Measurements from ENCODE around the gene CCND1. TPM values are rescaled to one million over a fixed set of nuclear protein-coding genes. Genes with fewer than 3 reads are reported as not detected.
A peak's percentile ranks its signal among the peaks of the same experiment; 100 is the strongest.

CCND1 gene
- total RNA-seq, 1 experiment from 2014 or later = 770 TPM

DNA sequence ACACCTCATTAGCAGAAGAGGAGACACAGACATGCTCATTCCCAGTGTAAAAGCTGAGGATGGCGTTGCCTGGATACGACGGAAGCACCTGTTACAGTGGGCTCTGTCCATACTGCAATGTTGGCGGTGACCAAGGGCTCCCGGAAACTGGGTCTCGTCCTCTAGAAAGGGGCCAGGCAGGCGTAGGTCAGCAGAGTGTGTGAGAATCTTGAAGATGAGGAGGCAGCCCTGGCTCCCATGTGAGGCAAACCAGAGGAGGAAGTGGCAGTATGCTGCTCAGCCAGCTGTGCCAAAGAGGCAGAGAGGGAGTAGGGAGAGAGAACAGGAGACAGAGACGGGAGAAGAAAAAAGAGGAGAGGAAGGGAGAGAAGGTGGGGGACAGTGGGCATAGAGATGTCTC lies 23.9 kb downstream of the CCND1 start:
- DNase-seq (ENCODE audit: low read depth) = no peak

GRCh38 chr11:69665669-69666068 lies 24.7 kb downstream of the CCND1 start:
- no peak for DNase-seq (ENCODE audit: low read depth)

GRCh38 chr11:69666261-69666660 lies 25.3 kb downstream of the CCND1 start:
- no peak for DNase-seq (ENCODE audit: low read depth)

DNA sequence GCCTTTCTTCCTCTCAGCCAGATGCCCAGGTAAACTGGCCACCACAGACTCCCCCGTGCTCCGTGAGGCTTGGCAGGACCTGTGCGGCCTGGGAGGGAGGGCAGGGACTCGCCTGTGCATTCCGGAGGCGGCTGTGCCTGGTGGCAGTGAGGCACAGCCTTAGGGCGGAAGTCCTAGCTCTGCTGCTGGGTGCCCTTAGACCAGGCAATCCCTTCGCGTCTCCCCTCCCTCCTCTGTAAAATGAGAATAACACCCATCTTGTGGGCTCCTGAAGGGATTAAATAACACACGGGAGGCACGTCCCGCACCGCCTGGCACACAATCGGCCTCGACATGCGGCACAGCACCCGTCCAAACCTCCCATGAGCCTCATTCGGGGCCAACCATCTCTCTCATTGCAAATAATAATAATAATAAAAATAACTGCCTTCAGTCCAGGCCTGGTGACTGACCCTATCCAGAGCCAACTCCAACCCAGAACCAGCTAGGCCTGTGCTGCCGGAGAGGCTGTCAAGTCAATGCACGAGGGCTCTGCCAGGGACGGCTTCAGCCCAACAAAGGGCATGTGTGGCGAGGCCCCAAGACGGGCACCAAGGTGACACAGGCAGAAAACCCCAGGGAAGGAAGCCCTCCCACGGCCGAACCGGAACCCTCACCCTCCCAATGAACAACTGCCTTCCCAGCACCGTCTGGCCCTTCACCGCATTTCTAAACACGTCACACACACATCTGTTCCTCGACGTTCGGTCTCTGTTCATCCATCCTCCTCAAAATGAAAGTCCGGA lies 26.0 kb downstream of the CCND1 start:
- DNase-seq (ENCODE audit: low read depth) = no peak

DNA sequence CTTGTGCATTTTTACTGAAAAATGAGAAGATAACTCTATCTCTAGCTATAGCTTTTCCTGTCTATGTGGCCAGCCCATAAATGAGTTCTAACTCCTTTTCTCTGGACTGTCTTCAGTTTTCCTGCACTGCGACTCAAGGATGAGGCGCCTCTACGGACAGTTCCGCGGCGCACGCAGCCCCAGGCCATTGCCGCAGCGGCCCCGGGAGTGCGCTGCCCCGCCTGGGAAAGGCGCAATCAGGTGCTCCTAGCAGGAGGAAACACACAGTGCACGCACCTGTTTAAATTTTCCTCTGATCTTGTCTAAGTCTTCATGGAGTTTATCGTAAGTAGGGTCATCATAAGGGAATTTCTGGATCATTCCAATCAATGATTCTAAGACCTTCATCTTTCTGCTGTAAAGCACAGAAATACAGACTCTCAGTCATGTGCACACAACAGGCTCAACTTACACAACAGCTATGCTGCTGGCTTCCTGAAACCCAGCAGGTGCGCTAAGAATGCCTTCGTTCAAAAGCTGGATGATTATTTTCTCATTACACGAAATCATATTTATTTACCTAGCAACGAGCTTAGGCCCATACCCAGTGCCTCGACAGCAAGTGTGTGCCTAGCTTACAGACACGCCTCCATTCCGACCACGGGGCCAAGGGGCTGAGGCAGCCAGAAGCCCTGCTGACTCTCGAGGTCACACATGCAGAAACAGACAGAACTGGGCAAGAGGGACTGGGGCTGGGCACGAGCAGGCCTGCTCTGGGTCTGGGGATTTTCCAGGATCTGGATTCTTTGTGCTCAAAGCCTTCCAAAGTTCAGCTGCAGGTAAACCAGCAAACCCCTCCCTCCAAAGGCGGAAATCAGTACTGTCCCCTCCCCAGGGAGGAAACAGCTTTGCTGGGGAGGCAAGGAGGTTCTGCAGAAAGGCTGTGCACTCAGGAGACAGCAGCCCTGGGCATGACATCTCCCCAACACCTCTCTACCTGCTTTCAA lies 27.0 kb downstream of the CCND1 start:
- DNase-seq (ENCODE audit: low read depth) = no peak

DNA sequence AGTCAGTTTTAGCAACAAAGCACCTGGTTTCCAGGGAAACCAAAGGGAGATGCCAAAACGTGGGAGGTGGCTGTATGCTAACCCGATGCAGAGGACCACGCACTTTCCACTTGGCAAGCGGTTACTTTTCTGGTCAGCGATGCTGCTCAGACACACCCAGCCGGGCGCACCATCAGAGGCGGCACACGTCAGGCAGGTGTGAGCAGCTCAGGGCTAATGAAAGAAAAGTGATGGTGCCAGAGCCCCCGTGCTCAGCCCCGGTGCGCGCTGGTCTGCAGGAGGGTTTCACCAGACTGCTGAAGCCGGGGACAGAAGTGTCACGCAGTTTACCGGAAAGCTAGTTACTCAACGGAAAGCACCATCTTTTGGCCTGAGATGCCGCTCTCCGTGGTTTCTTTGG lies 28.5 kb downstream of the CCND1 start:
- DNase-seq (ENCODE audit: low read depth) = no peak

- DNase-seq (ENCODE audit: low read depth) = peak; percentile 84
These were observed 29.3 kb downstream of the CCND1 start for GRCh38 chr11:69670158-69670845.

GRCh38 chr11:69671734-69672465 lies 30.9 kb downstream of the CCND1 start:
- no peak for DNase-seq (ENCODE audit: low read depth)

DNA sequence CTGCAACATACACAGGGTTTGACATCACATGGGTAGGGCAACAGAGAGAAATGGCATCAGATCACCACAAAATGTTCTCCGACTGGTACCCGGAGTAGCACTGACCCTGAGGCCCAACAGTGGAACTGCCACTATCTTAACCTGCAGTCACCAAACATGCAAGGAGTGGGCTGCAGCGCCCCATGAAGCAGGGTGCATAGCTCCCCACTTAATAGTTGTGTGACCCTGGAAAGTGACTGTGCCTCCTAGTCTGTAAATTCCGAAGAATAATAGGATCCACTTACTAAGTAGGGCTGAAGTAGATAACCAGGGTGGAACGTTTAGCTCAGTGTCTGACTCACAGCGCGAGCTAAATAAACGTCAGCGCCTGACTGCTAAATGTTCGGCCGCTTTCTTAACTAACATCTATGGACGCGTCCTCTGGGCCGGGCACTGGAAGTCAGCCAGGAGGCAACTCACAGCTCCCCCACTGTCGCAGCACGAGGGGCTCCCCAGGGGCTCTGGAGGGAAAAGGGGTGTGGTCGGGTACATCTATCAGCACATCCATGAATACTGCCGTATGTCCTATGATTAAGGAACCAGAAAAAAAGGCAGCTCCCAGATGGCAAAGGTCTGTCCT lies 33.4 kb downstream of the CCND1 start:
- peak; percentile 70 for DNase-seq (ENCODE audit: low read depth)

DNA sequence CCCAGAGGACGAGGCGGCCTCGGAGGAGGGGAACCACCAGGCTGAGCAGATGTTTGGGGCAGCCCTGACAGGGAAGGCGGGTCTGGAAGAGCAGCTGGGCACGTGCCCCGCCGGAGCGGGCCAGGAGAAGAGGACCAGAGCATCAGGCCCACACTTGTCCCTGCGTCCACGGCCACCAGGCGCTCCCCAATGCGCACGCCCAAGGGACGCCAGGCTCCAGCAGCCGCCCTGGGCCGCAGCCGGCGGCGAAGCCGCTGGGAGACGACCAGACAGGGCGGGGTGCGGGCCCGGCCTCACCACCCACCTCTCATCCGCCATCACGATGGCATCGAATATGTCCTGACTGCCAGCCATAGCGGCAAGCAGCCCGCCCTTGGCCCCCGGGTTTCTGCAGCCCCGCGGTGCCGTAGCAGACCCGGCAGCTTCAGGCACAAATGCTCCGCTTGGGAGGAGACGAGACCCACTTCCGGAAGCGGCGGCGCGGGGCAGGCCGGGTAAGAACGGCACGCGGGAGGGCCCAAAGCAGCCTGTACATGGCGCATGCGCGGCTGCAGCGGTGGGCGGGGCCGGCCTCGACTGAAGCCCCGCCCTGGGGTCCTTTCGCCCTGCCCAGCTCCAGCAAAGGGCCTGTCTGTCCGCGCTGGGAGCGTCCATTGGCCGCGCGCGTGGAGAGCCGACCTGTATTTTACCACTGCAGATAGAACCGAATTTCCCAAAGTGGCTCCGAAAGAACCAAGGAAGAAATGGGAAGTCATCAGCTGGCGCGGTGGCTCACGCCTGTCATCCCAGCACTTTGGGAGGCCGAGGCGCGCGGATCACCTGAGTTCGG lies 34.1 kb downstream of the CCND1 start, which contains the start of gene LTO1:
TSS of gene LTO1 (minus strand) at position 468 of the 829 bp plus-strand sequence. CDS start at position 354, 114 bp downstream.
- DNase-seq (ENCODE audit: low read depth) = peak; percentile 90

DNA sequence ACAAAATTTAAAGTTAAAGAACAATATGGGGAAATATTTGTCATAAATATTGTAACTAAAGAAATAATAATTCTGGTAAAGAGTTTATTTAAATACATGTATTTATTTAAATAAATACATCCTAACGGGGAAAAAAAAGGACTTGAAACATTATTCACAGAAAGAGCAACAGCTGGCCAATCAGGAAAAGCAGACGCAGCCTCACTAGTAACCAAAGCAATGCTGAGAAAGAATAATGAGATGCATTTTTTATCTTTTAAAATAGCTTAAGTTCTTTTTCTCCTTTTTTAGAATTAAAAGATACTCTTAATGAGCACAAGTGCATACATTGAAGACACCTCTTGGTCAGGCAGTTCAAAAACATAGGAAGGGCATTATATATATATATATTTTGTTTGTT lies 36.8 kb downstream of the CCND1 start:
- DNase-seq (ENCODE audit: low read depth) = no peak

GRCh38 chr11:69680688-69681087 lies 39.7 kb downstream of the CCND1 start:
- no peak for DNase-seq (ENCODE audit: low read depth)

DNA sequence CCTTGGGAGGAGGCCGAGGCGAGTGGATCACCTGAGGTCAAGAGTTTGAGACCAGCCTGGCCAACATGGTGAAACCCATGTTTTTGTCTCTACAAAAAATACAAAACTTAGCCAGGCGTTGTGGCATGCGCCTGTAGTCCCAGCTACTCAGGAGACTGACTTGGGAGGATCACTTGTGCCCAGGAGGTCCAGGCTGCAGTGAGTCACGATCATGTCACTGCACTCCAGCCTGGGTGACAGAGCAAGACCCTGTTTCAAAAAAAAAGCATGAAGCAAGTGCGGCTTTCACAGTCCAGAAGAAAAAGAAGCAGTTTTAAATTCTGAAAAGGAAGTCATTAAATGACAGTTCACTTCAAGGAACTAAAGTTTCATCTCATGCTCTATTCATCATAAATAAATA lies 41.3 kb downstream of the CCND1 start:
- DNase-seq (ENCODE audit: low read depth) = no peak

DNA sequence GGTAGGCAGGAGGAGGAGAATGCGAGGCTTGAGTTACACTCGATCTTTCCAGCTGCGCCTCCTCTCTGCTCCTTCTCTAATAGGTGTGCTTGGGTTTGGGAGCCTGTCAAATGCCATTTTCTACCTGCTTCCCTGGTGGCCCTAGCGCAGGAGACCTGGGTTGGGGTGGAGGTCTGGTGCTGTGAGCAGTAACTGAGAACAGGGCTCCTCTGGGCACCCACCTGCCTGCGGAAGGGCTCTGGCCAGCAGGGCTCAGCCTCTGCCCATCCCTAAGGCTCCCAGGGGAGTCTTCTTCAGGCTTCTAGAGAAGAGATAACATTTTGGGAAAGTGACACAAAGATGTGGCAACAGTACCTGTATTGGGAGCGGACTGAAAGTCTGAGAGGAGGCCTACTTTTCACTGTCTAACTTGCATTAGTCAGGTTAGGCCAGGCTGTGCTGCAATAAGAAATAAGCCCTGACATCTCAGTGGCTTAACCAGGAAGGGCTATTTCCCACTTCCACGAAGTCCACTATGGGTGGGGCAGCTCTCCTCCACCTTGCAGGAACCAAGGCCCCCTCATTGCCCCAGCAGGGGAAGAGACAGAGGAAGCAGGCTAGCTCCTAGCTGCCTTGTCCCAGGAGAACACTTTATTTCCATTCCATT lies 41.8 kb downstream of the CCND1 start:
- DNase-seq (ENCODE audit: low read depth) = no peak

GRCh38 chr11:69683764-69684333 lies 42.9 kb downstream of the CCND1 start:
- no peak for DNase-seq (ENCODE audit: low read depth)

- no peak for DNase-seq (ENCODE audit: low read depth)
These were observed 43.7 kb downstream of the CCND1 start for GRCh38 chr11:69684651-69685050.

GRCh38 chr11:69685348-69685747 lies 44.4 kb downstream of the CCND1 start:
- no peak for DNase-seq (ENCODE audit: low read depth)

GRCh38 chr11:69686452-69686851 lies 45.5 kb downstream of the CCND1 start:
- no peak for DNase-seq (ENCODE audit: low read depth)

DNA sequence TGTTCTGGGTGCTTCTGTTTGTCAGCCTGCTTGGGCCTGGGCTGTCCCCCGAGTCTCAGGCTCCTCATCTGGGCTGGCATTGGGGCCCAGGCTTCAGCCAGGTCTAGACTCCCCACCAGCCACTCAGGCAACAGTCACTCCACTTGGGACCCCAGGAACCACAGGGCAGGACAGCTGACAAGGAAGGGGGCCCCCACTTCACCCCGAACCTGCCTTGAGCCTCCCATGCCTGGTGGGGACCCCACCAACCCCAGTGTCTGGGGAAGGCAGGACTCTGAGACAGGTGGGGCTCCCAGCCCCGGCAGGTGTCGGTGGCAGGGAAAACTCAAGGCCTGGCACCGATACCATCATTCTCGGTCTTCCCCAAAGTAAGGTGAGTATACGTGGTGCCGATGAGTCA lies 45.9 kb downstream of the CCND1 start:
- DNase-seq (ENCODE audit: low read depth) = no peak
